HAP-1 (cell line): ENCODE results near the gene RSPO4.
A peak's percentile ranks its signal among the peaks of the same experiment; 100 is the strongest.

Experiments used
- DNase-seq, 2 experiments: peaks; one replicate each; pipeline ENCODE4 v3.0.0-alpha.2; 2016 to 2020; ENCODE audit warnings: low spot score in 2 of 2
- H3K27me3 ChIP-seq: fragments of 250-450 bp; sonication (Bioruptor Pico); 2 replicates; pipeline ENCODE4 v1.5.1; 2020; ENCODE audit warnings: low read depth, mild to moderate bottlenecking, moderate library complexity
- H3K36me3 ChIP-seq: fragments of 250-450 bp; sonication (Bioruptor Pico); replicated peaks from 2 replicates; pipeline ENCODE4 v1.5.1; 2020; ENCODE audit warnings: mild to moderate bottlenecking
- H3K4me1 ChIP-seq: fragments of 250-450 bp; sonication (Bioruptor Pico); 2 replicates; pipeline ENCODE4 v1.5.1; 2020; ENCODE audit warnings: mild to moderate bottlenecking
- H3K4me3 ChIP-seq: fragments of 250-450 bp; sonication (Bioruptor Pico); 2 replicates; pipeline ENCODE4 v1.5.1; 2020; ENCODE audit warnings: mild to moderate bottlenecking, moderate library complexity
- H3K9me3 ChIP-seq: fragments of 250-450 bp; sonication (Bioruptor Pico); 2 replicates; pipeline ENCODE4 v1.5.1; 2020; ENCODE audit warnings: mild to moderate bottlenecking, moderate library complexity
- in situ Hi-C: fragments of 300-500 bp; cut with MboI; formaldehyde crosslinking; loops from 3 replicates; pipeline ENCODE4 v1.14.3; 2020; ENCODE audit warnings: low sequenced_read_pairs, inconsistent platforms, mixed read lengths

RSPO4 gene

DNA sequence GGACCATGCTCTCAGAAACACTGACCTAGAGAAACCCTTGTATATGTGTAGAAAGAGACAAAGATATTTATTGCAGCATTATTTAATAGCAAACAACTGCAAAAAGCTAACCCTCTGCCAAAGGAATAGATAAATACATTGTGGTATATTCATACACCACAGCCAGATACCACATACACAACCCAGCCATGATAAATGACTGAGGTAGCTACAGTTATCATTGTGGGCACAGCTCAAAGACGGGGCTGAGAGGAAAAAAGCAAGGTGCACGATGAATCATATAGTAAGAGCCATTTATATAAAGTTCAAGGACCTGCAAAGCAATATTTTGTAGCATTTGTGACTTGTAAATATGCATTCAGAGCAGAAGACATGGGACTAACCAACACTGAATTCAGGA, 30.8 kb downstream of the RSPO4 start:
- no peak overlapping the region for H3K4me3 ChIP-seq
- in situ Hi-C loops = no loop called here
- peaks cover 2% of the 10 kb centered on the region; the same call in 1 of the 2 replicates for H3K27me3 ChIP-seq
- no peak for DNase-seq
- H3K9me3 ChIP-seq = no peaks in the 10 kb centered on the region
- H3K36me3 ChIP-seq = no peaks in the 10 kb centered on the region
- no peaks in the 10 kb centered on the region for H3K4me1 ChIP-seq

DNA sequence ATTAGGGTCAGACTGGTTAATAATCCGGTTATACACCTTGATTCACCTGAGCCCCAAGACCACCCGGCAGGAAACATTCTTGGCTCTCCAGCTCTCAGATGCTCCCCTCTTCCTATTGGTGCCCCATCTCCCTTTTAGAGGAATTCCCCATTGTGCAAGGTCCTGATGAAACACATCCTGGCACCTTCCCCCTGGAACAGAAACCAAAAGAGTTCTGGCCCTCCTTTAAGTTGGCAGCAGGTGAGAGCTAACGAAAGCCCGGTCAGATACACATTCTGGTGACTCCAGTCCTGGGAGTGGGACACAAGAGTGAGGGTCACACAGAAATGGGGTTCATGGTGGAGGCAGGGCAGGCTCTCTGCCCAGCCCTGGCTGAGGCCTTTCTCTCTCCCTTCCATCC, 32.2 kb downstream of the RSPO4 start:
- no peak for DNase-seq
- Histone ChIP-seq H3K36me3 (no peaks in the 10 kb centered on the region), H3K27me3 (peaks cover 2% of the 10 kb centered on the region), H3K9me3 (no peaks in the 10 kb centered on the region), H3K4me1 (no peaks in the 10 kb centered on the region), H3K4me3 (no peak overlapping the region)
- in situ Hi-C loops = no loop called here

DNA sequence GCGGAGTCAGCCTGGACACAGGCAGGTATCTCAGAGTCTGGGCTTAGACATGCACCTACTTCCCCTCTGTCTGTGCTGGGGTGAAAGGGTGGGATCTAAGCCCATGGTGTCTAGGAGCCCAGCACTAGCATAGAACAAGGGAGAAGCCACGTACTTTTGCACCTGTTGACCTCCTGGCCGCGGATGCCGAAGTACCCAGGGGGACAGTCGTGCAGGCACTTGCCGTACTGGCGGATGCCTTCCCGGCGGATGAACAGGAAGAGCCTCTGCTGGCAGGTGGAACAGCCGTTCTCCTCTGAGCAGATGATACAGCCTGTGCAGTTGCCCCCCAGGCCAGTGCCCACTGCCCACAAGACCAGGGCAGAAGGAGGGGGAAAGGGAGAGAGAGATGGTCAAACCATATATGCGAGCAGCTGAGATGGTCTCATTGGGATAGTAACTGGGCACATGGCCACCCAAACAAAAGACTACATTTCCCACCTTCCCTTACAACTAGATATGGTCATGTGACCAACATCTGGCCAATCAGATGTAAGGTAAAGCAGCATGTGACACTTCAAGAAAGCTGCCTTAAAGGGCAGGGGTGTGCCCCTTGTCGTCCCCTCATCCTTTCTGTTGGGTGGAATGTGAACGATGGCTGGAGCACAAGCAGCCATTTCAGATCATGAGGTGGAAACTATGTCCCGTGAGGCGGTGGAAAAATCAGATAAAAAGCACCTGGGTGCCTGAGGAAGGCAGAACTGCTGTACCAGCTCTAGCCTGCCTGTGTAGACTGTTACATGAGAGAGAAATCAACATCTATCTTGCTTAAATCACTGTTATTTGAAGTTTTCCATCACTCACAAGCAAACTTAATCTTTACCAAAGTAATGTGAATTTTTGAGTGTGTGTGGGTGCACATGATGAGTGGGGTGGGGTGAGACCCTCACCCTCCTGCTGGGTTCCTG, 34.0 kb downstream of the RSPO4 start:
- Histone ChIP-seq H3K27me3 (peaks cover 6% of the 10 kb centered on the region), H3K9me3 (no peaks in the 10 kb centered on the region), H3K4me3 (no peak overlapping the region), H3K4me1 (no peaks in the 10 kb centered on the region), H3K36me3 (no peaks in the 10 kb centered on the region)
- DNase-seq = peak; percentile 9 to 35
- in situ Hi-C loops = no loop called here

DNA sequence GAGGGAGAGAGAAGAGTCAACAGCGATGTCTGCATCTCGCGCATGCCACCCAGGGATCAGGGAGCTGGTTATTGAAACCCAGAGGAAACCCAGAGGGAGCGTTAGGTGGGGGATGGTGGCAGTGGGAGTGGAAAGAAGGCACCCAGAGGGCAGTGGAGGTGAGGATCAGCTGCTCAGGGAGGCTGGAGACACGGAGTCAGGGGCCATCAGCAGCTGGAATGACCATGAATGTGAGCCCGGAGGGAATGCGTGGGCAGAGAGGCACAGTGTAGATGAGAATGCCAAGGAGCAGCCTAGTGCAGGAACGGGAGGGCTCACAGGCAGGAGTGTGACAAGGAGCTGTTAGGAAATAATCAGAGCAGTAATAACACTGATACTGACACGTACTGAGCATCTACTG, 36.2 kb downstream of the RSPO4 start:
- in situ Hi-C loops = no loop called here
- no peak overlapping the region for H3K4me3 ChIP-seq
- no peak for DNase-seq
- peaks cover 6% of the 10 kb centered on the region for H3K27me3 ChIP-seq
- no peaks in the 10 kb centered on the region for H3K4me1 ChIP-seq
- no peaks in the 10 kb centered on the region for H3K36me3 ChIP-seq
- H3K9me3 ChIP-seq = no peaks in the 10 kb centered on the region

DNA sequence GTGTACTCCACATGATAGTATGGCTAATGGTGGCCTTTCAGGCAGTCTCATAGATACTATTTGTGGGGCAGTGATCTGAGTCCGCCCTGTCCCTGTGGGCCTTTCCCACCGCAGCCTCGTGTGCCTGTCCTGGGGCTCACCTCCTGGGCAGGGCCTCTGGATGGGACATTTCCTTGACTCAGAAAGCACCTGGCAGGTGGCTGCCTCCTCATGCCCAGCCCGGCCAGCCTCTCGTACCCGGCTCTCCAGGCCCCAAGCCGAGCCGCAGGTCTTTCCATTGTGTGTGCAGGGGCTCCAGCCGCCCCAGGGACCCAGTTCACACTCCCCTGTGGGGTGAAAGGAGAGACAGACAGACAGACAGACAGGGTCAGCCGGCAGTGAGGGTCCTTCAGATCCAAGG, 38.3 kb downstream of the RSPO4 start:
- Histone ChIP-seq H3K27me3 (peaks cover 13% of the 10 kb centered on the region; the same call in 1 of the 2 replicates), H3K9me3 (no peaks in the 10 kb centered on the region), H3K4me3 (no peak overlapping the region), H3K36me3 (no peaks in the 10 kb centered on the region), H3K4me1 (no peaks in the 10 kb centered on the region)
- in situ Hi-C loops = no loop called here
- no peak for DNase-seq

DNA sequence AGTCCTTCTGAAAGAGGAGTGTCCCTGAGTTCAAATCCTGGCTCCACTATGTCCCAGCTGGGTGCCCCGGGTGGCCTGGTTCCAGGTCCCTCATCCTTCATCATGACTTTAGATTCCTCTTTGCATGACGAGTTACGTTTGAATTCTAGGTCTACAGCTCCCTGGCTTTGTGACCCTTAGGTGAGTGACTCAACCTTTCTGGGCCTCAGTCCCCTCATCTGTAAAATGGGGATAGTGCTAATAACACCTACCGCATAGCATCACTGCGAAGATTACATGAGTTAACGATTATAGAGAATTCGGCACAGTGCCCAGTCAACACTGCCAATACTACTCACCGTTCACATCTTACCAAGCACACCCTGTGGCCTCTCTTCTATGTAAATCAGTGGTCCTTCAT, 39.4 kb downstream of the RSPO4 start:
- in situ Hi-C loops = no loop called here
- Histone ChIP-seq H3K27me3 (peaks cover 13% of the 10 kb centered on the region; the same call in 1 of the 2 replicates), H3K9me3 (no peaks in the 10 kb centered on the region), H3K4me3 (no peak overlapping the region), H3K4me1 (no peaks in the 10 kb centered on the region), H3K36me3 (no peaks in the 10 kb centered on the region)
- DNase-seq = no peak

DNA sequence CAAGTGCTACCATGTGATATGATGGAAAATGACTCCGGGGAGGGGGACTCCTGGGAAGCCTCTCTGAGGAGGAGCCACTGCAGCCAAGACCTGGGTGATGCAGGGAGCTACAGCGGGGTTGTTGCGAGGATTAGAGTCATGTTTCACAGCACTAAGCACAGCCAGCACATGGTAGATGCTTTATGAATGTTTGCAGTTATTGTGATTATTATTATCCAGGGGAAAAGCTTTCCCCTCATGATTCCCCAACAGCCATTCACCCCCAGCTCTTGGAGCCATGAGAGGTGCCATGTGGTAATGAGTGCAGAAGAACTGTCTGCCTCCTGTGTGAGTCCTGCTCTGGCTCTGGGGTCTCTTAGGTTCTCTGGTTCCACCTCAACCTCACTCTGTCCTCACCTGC, 39.9 kb downstream of the RSPO4 start:
- H3K4me3 ChIP-seq = no peak overlapping the region
- H3K36me3 ChIP-seq = no peaks in the 10 kb centered on the region
- H3K4me1 ChIP-seq = no peaks in the 10 kb centered on the region
- in situ Hi-C loops = no loop called here
- H3K9me3 ChIP-seq = no peaks in the 10 kb centered on the region
- peaks cover 13% of the 10 kb centered on the region; the same call in 1 of the 2 replicates for H3K27me3 ChIP-seq
- no peak for DNase-seq

DNA sequence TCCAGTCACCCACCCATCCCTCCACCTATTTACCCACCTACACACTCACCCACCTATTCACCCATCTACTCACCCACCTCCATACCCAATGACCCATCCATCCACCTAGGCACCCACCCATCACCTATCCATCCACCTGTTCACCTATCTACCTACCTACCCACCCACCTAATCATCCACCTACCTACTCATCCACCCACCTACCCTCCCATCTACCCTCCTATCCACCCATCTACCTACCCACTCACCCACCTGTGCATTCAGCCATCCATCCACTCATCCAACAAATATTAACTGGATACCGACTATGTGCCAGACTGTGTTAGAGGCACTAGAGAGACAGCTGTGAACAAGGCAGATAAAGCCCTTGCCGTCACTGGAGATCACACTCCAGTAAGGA, 40.3 kb downstream of the RSPO4 start:
- no peaks in the 10 kb centered on the region for H3K36me3 ChIP-seq
- no peaks in the 10 kb centered on the region for H3K4me1 ChIP-seq
- H3K9me3 ChIP-seq = no peaks in the 10 kb centered on the region
- peaks cover 13% of the 10 kb centered on the region; the same call in 1 of the 2 replicates for H3K27me3 ChIP-seq
- H3K4me3 ChIP-seq = no peak overlapping the region
- in situ Hi-C loops = no loop called here
- DNase-seq = no peak

DNA sequence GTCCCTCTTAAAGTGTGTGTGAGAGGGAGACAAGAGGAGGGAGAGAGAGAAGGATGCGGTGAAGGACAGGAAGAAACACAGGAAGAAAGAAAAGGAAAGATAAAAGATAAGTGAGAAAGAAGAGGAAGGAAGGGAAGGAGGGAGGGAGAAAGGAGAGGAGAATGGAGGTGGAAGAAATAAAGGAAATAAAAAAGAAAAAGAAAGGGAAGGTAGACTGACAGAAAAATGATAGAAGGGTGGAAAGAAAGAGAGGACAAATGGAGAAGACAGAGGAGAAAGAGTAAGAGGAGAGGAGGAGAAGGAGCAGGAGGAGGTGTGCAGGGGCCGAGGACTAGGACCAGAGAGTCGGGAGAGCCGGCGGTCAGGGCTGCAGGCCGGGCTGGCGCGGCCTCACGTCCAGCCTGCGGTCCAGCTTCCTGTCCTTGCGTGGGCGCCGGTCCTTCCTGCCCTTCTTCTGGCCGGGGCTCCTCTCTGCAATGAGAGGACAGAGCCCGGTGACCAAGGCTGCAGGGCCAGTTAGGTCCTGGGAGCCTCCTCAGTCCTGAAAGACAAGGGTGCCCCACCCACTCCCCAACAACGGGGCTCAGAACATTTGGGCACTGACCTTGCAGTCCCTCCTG, 42.0 kb downstream of the RSPO4 start:
- DNase-seq = no peak
- in situ Hi-C loops = loop anchor here (5.0 kb wide), 1 partner anchor 143 kb away; no protein-coding TSS in a partner anchor
- no peaks in the 10 kb centered on the region for H3K4me1 ChIP-seq
- H3K9me3 ChIP-seq = no peaks in the 10 kb centered on the region
- H3K36me3 ChIP-seq = no peaks in the 10 kb centered on the region
- no peak overlapping the region for H3K4me3 ChIP-seq
- peaks cover 13% of the 10 kb centered on the region; the same call in 1 of the 2 replicates for H3K27me3 ChIP-seq

DNA sequence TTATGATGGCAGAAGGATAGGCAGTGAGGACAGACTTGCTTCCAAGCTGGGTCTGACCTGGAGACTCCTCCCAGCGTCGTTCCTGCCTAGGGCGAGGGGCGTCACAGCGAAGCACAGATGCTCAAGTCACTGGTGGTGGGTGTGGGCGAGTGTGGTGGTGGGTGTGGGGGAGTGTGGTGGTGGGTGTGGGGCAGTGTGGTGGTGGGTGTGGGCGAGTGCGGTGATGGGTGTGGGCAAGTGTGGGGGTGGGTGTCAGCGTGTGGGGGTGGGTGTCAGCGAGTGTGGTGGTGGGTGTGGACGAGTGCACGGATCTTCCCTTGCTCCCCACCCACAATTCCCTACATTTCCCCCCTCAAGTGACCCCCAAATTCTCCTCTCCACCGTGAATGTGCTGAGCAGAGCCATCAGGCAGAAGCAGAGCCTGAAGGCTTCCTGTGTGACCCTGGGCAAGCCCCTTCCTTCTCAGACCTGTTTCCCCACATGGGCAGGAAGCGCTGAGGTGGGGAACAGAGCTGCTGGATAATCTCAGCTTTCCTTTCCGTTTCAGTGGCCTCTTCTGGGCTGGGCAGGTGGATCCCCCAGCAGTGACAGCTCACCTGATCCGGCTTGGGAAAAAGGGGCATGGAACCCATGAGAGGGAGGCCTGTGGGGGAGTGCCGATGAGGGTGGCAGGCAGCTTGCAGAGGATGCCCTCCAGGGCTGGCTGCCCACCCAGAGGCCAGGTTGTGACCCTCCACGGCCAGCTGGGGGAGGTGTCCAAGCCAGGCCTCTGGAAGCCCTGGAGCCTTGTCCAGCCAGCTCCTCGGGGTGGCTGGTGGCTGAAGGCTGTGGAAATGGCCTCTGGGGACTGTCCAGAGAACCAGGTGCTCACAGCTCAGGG, 42.9 kb downstream of the RSPO4 start:
- Histone ChIP-seq H3K36me3 (no peaks in the 10 kb centered on the region), H3K4me1 (no peaks in the 10 kb centered on the region), H3K9me3 (no peaks in the 10 kb centered on the region), H3K27me3 (peaks cover 10% of the 10 kb centered on the region; the same call in 1 of the 2 replicates), H3K4me3 (no peak overlapping the region)
- DNase-seq = no peak
- in situ Hi-C loops = loop anchor here (5.0 kb wide), 1 partner anchor 142 kb away; no protein-coding TSS in a partner anchor

DNA sequence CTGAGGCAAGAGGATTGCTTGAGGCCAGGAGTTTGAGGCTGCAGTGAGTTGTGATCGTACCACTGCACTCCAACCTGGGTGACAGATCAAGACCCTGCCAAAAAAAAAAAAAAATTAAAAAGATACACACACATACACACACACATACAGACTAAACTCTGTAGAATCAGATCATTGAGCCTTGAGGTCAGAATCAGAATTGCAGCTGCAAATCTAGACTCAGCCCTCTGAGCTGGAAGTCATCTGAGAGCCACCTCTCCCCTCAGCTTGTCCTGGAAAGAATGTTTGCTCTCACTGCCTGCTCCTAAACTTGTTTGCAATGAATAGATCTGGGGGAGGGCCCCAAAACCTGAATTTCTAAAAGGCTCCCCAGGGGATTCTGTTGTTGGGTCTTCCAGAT, 44.6 kb downstream of the RSPO4 start:
- DNase-seq = no peak
- Histone ChIP-seq H3K4me3 (no peak overlapping the region), H3K9me3 (no peaks in the 10 kb centered on the region), H3K36me3 (no peaks in the 10 kb centered on the region), H3K4me1 (no peaks in the 10 kb centered on the region), H3K27me3 (peaks cover 18% of the 10 kb centered on the region; the same call in 1 of the 2 replicates)
- in situ Hi-C loops = loop anchor here (5.0 kb wide), 1 partner anchor 140 kb away; no protein-coding TSS in a partner anchor

DNA sequence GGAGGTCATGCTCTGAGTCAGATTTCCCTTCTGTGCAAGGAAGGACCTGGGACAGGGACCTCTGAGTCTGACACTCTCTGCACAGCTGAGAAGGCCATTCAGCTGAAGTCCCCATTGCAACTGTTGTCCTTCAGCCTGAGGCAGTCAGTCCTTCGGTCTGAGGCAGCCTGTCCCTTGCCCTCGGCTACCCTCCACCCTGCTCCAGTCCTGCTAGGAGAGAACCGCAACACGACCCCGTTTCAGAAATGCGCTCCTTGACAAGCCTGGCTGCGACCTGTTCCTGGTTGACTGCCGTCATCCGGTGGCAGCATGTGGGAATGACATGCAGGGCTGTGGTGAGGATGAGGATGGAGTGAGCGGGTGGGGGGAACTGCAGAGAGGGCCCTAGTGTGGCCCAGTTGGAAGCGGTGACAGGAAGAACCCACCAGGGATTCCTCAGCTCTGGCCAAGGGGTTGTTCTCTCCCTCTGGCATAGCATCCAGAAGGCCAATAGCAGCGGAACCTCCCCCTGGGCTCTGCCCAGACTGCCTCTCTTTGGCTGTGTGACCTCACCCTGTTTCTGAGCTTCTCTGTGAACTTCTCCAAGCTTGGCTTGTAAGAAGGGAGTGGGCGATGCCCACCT, 45.7 kb downstream of the RSPO4 start:
- no peaks in the 10 kb centered on the region for H3K4me1 ChIP-seq
- no peaks in the 10 kb centered on the region for H3K9me3 ChIP-seq
- peaks cover 20% of the 10 kb centered on the region; the same call in 1 of the 2 replicates for H3K27me3 ChIP-seq
- no peaks in the 10 kb centered on the region for H3K36me3 ChIP-seq
- no peak overlapping the region for H3K4me3 ChIP-seq
- peak; percentile 57 to 83 for DNase-seq
- in situ Hi-C loops = loop anchor here (5.0 kb wide), 1 partner anchor 139 kb away; no protein-coding TSS in a partner anchor

DNA sequence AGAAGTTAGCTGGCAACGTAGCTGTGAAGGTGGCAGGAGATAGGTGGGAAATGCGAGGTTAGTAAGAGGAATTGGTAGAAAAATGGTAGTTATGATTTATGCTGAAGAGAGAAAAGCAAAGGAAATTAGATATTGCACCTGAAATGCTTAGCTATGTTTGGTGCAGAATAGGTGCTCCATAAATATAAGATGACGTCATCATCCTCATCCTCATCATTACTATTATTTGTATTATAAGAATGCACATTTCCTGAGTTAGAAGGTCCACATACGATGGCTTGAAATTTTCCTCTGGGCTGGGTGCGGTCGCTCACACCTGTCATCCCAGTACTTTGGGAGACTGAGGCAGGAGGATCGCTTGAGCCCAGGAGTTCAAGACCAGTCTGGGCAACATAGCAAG, 46.5 kb downstream of the RSPO4 start:
- Histone ChIP-seq H3K4me1 (no peaks in the 10 kb centered on the region), H3K27me3 (peaks cover 18% of the 10 kb centered on the region; the same call in 1 of the 2 replicates), H3K9me3 (no peaks in the 10 kb centered on the region), H3K4me3 (no peak overlapping the region), H3K36me3 (no peaks in the 10 kb centered on the region)
- DNase-seq = no peak
- in situ Hi-C loops = loop anchor here (5.0 kb wide), 1 partner anchor 138 kb away; no protein-coding TSS in a partner anchor
